ENCODE data around the gene IL9R. TPM values are rescaled to one million over a fixed set of nuclear protein-coding genes. Genes with fewer than 3 reads are reported as not detected.

Gene IL9R
- total and polyA plus RNA-seq, 9 of the 15 experiments (the other 6 are each of a cell fraction or from before 2014, with no cell fraction given), result 0.58 to 2.7 (median 1.6) TPM

DNA sequence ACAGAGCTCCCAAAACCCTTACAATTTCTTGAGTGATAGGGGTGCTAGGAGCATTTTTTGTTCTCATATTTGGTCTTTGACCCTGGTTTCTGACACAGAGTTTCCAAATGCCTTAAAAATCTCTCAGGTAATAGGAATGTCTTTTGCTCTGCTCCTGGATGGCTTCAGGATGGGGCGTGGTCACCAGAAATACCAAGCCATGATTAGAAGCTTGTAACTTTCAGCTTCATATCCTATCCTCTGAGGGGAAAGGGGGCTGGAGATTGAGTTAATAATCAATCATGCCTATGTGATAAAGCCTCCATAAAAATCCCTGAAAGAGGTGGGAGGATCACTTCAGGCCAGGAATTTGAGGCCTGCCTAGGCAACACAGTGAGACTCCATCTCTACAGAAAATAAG is 34.6 kb upstream of the IL9R start:
- Histone ChIP-seq H3K9ac (ENCODE audit: insufficient read depth in 1 of 2, low read depth in 2 of 2, low read length in 2 of 2) (no peak overlapping the region), H3K4me2 (ENCODE audit: insufficient read depth, low read length) (no peak overlapping the region), H3K27me3 (ENCODE audit: control insufficient read depth in 2 of 2, insufficient read depth in 2 of 2, low read length in 2 of 2) (no peaks in the 10 kb centered on the region), H4K20me1 (replicated peaks; ENCODE audit: control insufficient read depth, insufficient read depth, low read length) (no peaks in the 10 kb centered on the region), H3K79me2 (ENCODE audit: control insufficient read depth, insufficient read depth, low read length) (no peaks in the 10 kb centered on the region), H3K9me3 (replicated peaks; ENCODE audit: control insufficient read depth, insufficient read depth, low read depth, low read length) (peaks cover 6% of the 10 kb centered on the region), H2AFZ (ENCODE audit: low read depth, low read length) (no peak overlapping the region), H3K4me3 (no peak overlapping the region), H3K36me3 (ENCODE audit: control insufficient read depth, insufficient read depth, low read length) (no peaks in the 10 kb centered on the region), H3K9me1 (ENCODE audit: control insufficient read depth, insufficient read depth, low read length) (no peaks in the 10 kb centered on the region), H3K27ac (ENCODE audit: extremely low read depth, low read depth, low read length) (no peak overlapping the region), H3K4me1 (replicated peaks in 1 of 2; ENCODE audit: control insufficient read depth in 2 of 2, insufficient read depth in 2 of 2, low read length in 2 of 2) (peaks cover 0 to 17% of the 10 kb centered on the region in 2 experiments; a peak in 4 of 5 replicates)
- no TSS peak for BruUV-seq (replicated peaks)
- FAIRE-seq (no peak), ATAC-seq (no peak), DNase-seq (ENCODE audit: extremely low read depth in 1 of 4, low spot score in 3 of 4) (no peak)
- POLR2A ChIA-PET, result no interaction called here
- WGBS (ENCODE audit: insufficient coverage, low coverage, missing lambda C conversion rate), result 14% methylated on average over 1 of the region's 1 CpG
- no peak for TF ChIP-seq BRF2 (IDR thresholded peaks at IDR 0.05; ENCODE audit: borderline replicate concordance, insufficient read depth, insufficient read length)
- no peak for TF ChIP-seq HBP1 (CRISPR knock-in tag; IDR thresholded peaks at IDR 0.05)
- TF ChIP-seq PTBP1 (IDR thresholded peaks at IDR 0.05; ENCODE audit: low read depth, low read length), result no peak
- CTCF ChIA-PET (ENCODE audit: low intra/inter-chr PET ratio), result no interaction called here
- in situ Hi-C loops (cut with MboI) (no loop called here), intact Hi-C loops (cut with micrococcal nuclease) (no loop called here)
